ENCODE measurements around the gene TCEA2.
"Not testable (repeated sequence)": the region's sequence is repeated elsewhere in the genome, so short reads cannot be mapped to it uniquely, and the experiment has no call there.

The TCEA2 gene

DNA sequence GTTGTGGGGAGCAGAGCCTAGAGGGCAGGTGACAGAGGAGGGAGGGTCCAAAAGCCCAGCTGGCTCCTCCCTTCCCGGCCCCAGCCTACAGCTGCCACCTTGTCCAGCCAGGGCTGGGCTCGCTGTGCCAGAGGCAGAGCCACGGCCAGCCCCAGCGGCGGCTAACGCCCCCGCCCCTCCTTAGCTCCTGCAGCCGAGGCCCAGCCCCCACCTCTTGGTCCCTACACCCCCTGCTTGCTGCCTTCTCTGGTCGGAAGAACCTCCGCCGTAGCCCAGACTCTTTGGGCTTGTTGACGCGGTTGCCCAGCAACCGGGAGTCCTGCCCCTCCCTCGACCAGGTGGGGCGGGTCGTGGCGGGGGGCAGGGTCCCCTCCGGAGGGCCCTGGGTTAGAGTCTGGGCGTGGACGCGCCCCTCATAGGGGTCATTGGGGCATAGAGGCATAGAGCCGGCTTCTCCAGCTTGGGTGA, 21.7 kb downstream of the TCEA2 start:
- no peak for DNase-seq (ENCODE audit: low read depth)
- H3K4me3 ChIP-seq (ENCODE audit: low read depth, low read length): no peak overlapping the region
- TF ChIP-seq, protein P1, sequence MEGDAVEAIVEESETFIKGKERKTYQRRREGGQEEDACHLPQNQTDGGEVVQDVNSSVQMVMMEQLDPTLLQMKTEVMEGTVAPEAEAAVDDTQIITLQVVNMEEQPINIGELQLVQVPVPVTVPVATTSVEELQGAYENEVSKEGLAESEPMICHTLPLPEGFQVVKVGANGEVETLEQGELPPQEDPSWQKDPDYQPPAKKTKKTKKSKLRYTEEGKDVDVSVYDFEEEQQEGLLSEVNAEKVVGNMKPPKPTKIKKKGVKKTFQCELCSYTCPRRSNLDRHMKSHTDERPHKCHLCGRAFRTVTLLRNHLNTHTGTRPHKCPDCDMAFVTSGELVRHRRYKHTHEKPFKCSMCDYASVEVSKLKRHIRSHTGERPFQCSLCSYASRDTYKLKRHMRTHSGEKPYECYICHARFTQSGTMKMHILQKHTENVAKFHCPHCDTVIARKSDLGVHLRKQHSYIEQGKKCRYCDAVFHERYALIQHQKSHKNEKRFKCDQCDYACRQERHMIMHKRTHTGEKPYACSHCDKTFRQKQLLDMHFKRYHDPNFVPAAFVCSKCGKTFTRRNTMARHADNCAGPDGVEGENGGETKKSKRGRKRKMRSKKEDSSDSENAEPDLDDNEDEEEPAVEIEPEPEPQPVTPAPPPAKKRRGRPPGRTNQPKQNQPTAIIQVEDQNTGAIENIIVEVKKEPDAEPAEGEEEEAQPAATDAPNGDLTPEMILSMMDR (IDR thresholded peaks at IDR 0.05; ENCODE audit: low read depth, low read length, missing control alignments): no peak

DNA sequence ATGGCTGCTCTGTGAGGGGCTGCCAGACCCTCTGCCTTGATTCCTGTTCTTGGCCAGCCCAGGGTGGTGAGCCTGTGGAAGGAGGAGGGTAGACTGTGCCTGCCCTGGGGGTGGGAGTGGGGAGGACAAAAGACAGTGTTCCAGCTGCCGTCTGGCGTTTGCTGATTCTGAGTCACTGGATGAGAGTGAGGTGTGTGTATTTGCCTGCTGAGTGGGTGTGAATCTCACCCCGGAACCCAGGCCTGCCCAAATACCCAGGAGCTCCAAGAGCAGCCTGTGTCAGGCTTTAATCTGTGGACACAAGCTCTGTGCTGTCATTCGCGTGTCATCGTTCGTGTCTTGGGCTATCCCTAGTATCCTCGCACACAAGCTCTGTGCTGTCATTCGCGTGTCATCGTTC, 23.8 kb downstream of the TCEA2 start:
- TF ChIP-seq, protein P1 (IDR thresholded peaks at IDR 0.05; ENCODE audit: low read depth, low read length, missing control alignments): no peak
- H3K4me3 ChIP-seq (ENCODE audit: low read depth, low read length): no peak overlapping the region
- DNase-seq (ENCODE audit: low read depth): no peak

DNA sequence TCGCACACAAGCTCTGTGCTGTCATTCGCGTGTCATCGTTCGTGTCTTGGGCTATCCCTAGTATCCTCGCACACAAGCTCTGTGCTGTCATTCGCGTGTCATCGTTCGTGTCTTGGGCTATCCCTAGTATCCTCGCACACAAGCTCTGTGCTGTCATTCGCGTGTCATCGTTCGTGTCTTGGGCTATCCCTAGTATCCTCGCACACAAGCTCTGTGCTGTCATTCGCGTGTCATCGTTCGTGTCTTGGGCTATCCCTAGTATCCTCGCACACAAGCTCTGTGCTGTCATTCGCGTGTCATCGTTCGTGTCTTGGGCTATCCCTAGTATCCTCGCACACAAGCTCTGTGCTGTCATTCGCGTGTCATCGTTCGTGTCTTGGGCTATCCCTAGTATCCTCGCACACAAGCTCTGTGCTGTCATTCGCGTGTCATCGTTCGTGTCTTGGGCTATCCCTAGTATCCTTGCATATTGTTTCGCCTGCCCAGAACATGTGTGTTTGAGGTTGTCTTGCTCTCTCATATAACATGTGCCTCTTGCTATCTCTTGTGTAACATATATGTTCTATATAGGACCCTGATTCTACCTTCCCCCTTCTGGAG, 24.3 kb downstream of the TCEA2 start:
- H3K4me3 ChIP-seq (ENCODE audit: low read depth, low read length); DNase-seq (ENCODE audit: low read depth): not testable (repeated sequence)

DNA sequence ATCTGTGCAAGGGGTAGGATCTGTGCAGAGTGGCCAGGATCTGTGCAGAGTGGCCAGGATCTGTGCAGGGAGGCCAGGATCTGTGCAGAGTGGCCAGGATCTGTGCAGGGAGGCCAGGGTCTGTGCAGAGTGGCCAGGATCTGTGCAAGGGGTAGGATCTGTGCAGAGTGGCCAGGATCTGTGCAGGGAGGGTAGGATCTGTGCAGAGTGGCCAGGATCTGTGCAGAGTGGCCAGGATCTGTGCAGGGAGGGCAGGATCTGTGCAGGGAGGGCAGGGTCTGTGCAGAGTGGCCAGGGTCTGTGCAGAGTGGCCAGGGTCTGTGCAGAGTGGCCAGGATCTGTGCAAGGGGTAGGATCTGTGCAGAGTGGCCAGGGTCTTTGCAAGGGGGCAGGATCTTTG, 25.6 kb downstream of the TCEA2 start:
- not testable (repeated sequence) for H3K4me3 ChIP-seq (ENCODE audit: low read depth, low read length)

DNA sequence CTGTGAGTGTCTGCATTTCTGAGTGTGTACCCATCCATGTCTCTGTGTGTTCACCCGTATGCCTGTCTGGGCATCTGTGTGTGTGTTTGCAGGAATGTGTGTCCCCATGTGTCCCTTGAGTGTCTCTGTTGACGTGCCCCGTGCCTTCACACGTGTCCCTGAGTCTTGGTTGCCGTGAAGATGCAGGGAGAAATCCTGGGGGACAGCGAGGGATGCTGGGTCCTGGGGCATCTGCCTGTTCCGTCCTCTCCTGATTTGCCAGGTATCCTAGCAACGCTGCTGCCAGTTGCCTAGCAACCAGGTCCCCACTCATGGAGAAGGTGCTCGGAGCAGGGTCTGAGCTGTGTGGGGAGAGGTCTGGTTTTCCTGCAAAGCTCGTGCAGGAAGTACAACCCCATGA, 27.2 kb downstream of the TCEA2 start:
- H3K4me3 ChIP-seq (ENCODE audit: low read depth, low read length): no peak overlapping the region
- TF ChIP-seq, protein P1 (IDR thresholded peaks at IDR 0.05; ENCODE audit: low read depth, low read length, missing control alignments): no peak
- DNase-seq (ENCODE audit: low read depth): no peak

More for the DNA sequence above, 25.6 kb downstream of the TCEA2 start:
- not testable (repeated sequence) for DNase-seq (ENCODE audit: low read depth)

DNA sequence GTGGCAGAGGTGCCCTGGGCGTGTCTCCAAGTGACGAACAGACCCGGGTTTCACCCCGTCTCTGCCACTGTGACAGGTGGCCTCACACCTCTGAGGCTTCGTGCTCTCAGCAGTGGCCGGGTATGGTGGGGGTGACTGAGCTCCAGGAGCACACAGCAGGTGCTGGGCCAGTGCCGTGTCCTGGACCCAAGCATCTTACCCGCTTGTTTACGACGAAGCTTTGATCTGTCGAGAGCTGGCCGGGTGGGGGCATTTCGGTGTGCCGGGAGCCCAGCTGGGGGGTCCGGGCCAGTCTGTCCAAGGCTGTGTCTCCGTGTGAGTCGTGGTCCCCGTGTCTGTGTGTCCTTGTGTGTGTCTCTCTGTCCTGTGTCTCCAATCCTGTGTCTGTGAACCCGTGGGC, 28.3 kb downstream of the TCEA2 start:
- no peak overlapping the region for H3K4me3 ChIP-seq (ENCODE audit: low read depth, low read length)
- TF ChIP-seq, protein P1 (IDR thresholded peaks at IDR 0.05; ENCODE audit: low read depth, low read length, missing control alignments): no peak
- no peak for DNase-seq (ENCODE audit: low read depth)

DNA sequence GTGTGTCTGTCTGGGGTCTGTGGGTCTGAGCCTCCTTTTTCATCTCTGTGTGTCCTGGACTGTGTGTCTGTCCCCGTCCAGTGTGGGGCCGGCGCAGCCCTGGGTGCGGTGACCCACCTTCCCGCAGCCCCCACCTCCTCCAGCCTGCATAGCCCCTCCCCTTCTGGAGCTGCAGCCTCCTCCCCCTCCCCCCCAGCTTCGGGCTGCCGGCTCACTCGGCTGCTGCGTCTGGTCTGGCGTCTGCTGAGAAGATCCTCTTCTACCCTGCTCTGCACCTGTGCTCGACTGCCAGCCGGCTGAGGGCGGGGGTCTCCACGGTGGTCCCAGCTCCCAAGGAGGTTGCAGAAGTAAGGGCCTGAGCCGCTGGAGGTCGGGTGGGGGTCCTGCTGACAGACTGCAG, 28.8 kb downstream of the TCEA2 start:
- no peak for DNase-seq (ENCODE audit: low read depth)
- no peak overlapping the region for H3K4me3 ChIP-seq (ENCODE audit: low read depth, low read length)
- TF ChIP-seq, protein P1 (IDR thresholded peaks at IDR 0.05; ENCODE audit: low read depth, low read length, missing control alignments): no peak

DNA sequence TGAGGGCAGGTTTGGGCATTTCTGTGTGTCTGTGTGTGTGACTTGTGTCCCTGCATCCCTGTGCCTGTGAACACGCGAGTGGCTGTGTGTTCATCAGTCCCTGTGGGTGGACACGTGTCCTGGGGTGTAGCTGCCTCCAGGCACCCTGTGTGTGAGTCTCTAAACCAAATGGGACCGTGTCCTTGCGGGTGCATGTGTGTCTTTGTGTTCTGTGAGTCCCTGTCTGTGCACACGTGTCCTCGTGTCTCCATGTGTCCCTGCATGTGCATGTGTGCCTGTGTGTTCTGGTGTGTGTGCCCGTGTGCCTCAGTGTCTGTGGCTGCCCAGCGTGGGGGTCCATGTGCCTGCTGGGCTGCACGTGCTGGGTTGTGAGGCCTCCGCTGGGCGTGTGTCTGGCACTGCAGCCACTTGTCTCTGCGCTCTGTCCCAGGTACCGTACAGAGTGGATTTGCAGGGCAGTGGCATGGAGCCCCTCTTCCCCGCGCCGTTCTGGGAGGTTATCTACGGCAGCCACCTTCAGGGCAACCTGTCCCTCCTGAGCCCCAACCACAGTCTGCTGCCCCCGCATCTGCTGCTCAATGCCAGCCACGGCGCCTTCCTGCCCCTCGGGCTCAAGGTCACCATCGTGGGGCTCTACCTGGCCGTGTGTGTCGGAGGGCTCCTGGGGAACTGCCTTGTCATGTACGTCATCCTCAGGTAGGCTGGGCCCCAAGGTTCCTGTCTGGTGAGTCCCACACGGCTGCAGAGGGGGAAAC, 29.4 kb downstream of the TCEA2 start:
- H3K4me3 ChIP-seq (ENCODE audit: low read depth, low read length): no peak overlapping the region
- TF ChIP-seq, protein P1 (IDR thresholded peaks at IDR 0.05; ENCODE audit: low read depth, low read length, missing control alignments): no peak
- DNase-seq (ENCODE audit: low read depth): no peak

Data from GM12864 (cell line).